GM12891 (cell line): ENCODE results near the gene FAM110A.

ENCODE experiments used
- POLR2A ChIP-seq: IDR thresholded peaks from 2 replicates; pipeline ENCODE4 v1.6.1; 2011; ENCODE audit warnings: low read depth, low read length, control low read depth
- POLR2AphosphoS5 ChIP-seq: IDR thresholded peaks from 2 replicates; pipeline ENCODE4 v1.6.1; 2011; ENCODE audit warnings: low read depth, low read length, control low read depth
- SPI1 ChIP-seq: IDR thresholded peaks from 2 replicates; pipeline ENCODE4 v1.6.1; 2011; ENCODE audit warnings: low read depth, low read length, control low read depth
- TAF1 ChIP-seq: IDR thresholded peaks from 2 replicates; pipeline ENCODE4 v1.6.1; 2011; ENCODE audit warnings: low read depth, low read length, control low read depth

DNA sequence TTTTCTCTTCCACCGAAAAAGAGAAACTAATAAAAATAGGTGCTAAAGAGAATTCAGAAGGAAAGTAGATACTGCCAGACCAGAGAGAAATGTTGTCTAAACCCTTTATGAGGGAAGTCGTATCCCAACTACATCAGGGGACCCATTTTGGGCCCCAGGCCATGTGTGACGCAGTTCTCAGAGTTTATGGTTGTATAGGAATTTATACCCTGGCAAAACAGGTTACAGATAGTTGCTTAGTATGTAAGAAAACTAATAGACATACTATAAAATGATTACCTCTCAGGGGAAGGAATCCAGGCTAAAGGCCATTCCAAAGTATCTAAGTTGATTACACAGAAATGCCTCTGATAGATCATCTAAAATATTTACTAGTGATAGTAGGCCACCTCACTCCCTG lies 36.6 kb upstream of the FAM110A start:
- TF ChIP-seq POLR2AphosphoS5, result no peak
- no peak for TF ChIP-seq POLR2A
- no peak for TF ChIP-seq TAF1
- TF ChIP-seq SPI1, result no peak
